CD4-positive, alpha-beta T cell treated with Interleukin-17A for 1 hour (primary cell): ENCODE results near the gene SCRN1.

Experiments used
- DNase-seq: peaks from one replicate; pipeline ENCODE4 v3.0.0-alpha.2; 2020

The SCRN1 gene

DNA sequence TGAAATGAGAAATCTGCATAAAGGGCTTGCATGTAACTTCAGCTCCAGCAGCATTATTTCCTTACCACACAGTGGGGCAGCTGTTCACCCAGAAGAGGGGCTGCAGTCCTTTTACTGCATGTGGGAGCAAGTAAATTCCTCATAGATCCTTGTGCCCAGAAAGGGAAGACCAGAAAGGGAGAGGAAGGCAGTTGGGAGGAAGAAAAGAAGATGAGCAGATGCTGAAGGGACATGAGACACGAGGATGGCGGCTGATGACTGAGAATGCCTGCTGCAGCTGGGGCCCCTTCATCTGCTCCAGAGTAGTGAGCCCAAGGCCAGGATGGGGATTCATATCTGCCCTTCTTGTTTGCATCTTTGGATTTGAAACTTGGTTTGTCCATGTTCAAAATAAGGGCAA lies 102.8 kb downstream of the SCRN1 start:
- no peak for DNase-seq

- no peak for DNase-seq
Observed at GRCh38 chr7:29885626-29886025, 104.0 kb downstream of the SCRN1 start.

DNA sequence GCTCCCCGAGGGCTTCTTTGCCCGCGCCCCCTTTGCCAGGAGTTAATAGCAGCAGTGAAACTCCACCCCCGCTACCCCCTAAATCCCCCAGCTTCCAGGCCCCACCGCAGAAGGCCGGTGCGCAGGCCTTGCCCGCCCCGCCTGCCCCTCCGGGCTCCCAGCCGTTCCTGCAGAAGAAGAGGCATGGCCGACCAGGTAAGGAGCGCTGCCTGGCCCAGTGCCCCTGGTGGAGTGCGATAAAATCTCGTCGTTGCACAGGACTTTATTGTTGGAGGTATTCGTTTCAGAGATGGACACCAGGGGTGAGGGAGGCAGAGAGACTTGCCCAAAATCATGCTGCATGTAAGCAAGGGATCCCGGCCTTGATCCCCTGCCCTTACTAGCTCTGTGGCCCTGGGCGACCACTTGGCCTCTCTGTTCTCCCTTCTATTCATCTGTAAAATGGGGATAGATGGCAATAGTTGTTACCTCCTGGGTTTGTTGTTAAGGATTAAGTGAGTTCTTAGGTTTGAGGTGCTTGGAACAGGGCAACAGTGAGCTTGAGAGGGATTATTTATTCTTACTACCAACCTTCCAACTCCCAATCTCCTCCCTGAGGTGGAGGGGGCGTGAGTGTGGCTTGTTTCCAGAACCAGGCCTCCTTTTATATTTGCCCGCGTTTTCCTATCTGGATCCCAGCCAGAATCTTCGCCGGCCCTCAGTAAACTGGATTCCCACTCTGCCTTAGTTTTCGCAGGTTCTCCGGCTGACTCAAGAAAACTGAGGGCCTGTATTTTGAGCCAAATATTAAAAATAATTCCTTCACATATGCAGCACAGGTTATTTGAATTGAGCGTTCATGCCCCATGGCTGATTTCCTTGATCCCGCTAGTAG lies 105.0 kb downstream of the SCRN1 start:
- no peak for DNase-seq

DNA sequence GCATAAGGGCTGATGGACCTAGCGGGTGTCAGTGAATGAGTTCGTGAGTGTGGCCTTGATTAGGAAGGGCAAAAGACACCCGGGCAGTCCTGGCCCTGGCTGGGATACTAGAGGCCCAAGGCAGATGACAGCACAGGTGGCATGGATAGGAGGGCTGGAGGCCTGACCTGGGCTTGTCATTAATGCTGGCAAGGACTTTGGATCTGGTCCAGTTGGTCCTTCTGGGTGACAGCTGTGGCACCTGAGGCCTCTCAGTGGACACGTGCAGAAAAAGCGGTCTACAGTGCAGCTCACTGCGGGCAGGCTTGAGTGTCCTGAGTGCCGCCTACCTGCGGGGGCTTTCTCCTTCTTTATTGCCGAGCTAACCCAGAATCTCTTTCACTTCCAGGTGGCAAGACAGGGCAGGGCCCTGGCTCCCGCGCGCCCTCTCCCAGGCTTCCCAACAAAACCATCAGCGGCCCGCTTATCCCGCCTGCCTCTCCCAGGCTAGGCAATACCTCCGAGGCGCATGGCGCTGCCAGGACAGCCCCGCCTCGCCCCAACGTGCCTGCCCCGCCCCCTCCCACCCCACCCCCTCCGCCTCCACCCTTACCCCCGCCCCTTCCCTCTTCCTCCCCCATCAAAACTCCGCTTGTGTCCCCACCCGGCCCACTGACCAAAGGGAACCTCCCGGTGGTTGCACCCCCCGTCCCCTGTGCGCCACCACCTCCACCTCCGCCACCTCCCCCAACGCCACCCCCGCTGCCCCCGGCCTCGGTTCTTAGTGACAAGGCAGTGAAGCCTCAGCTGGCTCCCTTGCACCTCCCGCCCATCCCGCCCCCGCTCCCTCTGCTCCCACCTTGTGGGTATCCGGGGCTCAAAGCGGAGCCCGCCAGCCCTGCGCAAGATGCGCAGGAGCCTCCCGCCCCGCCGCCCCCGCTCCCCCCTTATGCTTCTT lies 105.9 kb downstream of the SCRN1 start:
- DNase-seq, result no peak

DNA sequence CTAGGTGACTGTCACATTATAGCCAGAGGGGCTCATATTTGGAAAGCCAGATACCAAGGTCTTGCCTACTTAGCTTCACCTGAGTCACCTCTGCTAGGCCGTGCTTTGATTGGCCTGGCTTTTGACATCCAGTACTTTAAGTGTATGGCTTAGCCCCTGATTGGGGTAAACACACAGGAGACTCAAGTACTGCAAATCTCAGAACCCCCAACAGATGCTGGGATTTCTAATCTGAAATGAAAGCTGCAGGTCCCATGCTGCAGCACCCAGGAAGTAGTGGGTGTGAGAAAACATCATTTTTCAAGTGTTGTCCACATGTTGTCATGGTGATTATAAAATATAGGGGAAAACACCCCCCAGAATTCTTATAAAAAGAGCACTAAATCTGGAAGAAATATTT lies 107.1 kb downstream of the SCRN1 start:
- no peak for DNase-seq

- no peak for DNase-seq
Observed at GRCh38 chr7:29881724-29882123, 107.9 kb downstream of the SCRN1 start.

- DNase-seq, result no peak
Observed at GRCh38 chr7:29879609-29880008, 110.0 kb downstream of the SCRN1 start.

DNA sequence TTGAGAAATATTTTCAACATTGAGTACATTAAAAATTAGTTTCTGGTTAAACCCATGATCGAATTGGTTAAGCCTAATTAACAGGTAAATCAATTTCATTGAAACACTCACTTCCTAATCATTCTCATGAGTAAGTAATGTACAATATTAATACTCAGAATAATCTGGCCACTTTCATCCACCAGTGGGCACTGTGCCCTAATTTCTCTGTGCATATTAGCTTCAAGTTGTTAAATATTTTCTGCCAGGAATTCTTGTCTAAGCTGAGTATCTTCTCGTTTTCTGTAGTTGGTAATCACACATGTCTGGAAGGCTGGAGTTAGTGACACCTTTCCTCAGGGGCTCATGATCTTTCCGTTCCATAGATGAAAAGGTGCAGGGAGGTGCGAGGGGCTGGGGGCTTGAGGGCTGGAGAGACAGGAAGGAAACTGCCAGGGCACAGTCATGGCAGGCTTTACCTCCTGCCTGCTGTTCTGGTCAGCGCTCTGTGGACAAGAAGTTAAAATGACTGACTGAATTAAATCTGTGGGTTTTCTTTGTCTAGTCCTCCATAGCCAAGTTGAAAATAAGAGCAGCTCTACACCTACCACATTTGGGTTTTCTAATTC lies 111.4 kb downstream of the SCRN1 start:
- DNase-seq, result peak; percentile 34

DNA sequence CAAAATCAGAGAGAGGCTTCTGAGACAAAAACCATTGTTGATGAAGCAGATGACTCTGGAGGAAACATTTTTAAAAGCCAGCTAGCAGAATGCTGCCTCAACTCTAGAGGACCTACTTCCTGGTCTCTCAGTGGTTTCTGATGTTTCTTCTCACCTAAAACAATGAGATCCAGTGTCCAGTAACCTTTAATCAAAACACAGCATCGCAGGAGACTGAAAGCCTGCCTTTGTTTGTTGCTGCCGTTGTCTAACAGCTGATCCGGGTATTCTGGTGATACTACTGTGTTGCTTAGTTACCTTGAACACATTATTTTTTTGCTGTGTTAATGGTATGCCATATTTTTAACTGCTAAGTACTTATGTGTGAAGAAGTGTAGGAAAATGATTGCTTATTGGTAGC lies 112.4 kb downstream of the SCRN1 start:
- no peak for DNase-seq

GRCh38 chr7:29875741-29876140 lies 113.9 kb downstream of the SCRN1 start:
- no peak for DNase-seq

GRCh38 chr7:29873644-29874294 lies 115.8 kb downstream of the SCRN1 start:
- DNase-seq, result no peak

DNA sequence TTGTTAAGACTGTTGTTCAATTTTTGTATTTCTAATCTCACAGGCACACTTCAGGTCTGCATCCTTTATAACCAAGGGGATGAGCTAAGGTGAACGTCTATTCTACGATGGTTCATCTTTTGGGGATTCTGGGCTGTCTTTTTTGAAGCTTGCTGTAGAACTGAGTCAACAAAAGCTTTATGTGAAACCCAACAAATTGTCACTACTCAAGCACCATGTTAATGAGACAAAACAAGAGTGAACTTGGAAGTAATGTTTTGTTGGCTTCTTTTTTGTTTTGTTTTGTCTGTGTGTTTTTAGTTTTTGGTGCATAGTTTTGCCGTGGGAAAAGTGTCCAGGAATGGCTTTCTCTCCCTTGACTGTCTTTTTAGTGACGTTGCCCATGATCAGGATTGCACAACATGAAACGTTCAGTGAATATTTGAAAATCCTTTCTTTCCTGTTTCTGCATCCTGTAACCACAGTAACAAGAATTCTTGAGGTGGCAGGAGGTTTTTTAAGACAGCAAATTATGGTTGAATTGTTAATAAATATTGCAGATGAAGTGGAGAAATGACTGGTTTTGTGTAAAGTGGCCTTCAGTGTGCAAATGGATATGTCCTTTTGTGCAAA lies 117.7 kb downstream of the SCRN1 start:
- DNase-seq, result no peak
